ENCODE data around the gene F7. TPM values are rescaled to one million over a fixed set of nuclear protein-coding genes. Genes with fewer than 3 reads are reported as not detected.
"Not testable (repeated sequence)": the region's sequence is repeated elsewhere in the genome, so short reads cannot be mapped to it uniquely, and the experiment has no call there.

F7 gene
- total RNA-seq: under 1 TPM; 0.15 to 0.48 (median 0.33) TPM

DNA sequence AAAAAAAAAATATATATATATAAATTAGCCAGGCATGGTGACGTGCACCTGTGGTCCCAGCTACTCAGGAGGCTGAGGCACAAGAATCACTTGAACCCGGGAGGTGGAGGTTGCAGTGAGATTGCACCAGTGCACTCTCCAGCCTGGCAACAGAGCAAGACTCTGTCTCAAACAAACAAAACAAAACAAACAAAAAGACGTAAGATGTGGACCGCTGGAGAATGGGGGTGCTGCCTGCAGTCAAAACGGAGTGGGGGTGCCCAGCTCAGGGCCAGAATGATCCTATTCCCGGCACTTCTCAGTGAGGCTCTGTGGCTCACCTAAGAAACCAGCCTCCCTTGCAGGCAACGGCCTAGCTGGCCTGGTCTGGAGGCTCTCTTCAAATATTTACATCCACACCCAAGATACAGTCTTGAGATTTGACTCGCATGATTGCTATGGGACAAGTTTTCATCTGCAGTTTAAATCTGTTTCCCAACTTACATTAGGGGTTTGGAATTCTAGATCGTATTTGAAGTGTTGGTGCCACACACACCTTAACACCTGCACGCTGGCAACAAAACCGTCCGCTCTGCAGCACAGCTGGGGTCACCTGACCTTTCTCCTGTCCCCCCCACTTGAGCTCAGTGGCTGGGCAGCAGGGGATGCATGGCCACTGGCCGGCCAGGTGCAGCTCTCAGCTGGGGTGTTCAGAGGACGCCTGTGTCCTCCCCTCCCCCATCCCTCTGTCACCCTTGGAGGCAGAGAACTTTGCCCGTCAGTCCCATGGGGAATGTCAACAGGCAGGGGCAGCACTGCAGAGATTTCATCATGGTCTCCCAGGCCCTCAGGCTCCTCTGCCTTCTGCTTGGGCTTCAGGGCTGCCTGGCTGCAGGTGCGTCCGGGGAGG, at the start of gene F7:
TSS of gene F7 (plus strand) at position 760 of the 889 bp plus-strand sequence. CDS start at position 811, 51 bp downstream.
- Histone ChIP-seq H3K9me3 (no peaks in the 10 kb centered on the region), H3K36me3 (no peaks in the 10 kb centered on the region), H3K27me3 (peaks cover 8 to 29% of the 10 kb centered on the region in 2 donors), H3K27ac (peak within 1 kb of the TSS in 1 of 2 donors; percentile 7), H3K4me1 (peaks cover 0 to 4% of the 10 kb centered on the region in 2 donors), H3K4me3 (no peak within 1 kb of the TSS)
- DNase-seq (ENCODE audit: low spot score in 2 of 2): no peak
- TF ChIP-seq, protein P1, sequence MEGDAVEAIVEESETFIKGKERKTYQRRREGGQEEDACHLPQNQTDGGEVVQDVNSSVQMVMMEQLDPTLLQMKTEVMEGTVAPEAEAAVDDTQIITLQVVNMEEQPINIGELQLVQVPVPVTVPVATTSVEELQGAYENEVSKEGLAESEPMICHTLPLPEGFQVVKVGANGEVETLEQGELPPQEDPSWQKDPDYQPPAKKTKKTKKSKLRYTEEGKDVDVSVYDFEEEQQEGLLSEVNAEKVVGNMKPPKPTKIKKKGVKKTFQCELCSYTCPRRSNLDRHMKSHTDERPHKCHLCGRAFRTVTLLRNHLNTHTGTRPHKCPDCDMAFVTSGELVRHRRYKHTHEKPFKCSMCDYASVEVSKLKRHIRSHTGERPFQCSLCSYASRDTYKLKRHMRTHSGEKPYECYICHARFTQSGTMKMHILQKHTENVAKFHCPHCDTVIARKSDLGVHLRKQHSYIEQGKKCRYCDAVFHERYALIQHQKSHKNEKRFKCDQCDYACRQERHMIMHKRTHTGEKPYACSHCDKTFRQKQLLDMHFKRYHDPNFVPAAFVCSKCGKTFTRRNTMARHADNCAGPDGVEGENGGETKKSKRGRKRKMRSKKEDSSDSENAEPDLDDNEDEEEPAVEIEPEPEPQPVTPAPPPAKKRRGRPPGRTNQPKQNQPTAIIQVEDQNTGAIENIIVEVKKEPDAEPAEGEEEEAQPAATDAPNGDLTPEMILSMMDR (IDR thresholded peaks at IDR 0.05): no peak
- TF ChIP-seq POLR2A (IDR thresholded peaks at IDR 0.05) (no peak), POLR2AphosphoS5 (IDR thresholded peaks at IDR 0.05) (no peak)
- intact Hi-C loops (cut with DNase I; ENCODE audit: low total_unique reads): no loop called here

DNA sequence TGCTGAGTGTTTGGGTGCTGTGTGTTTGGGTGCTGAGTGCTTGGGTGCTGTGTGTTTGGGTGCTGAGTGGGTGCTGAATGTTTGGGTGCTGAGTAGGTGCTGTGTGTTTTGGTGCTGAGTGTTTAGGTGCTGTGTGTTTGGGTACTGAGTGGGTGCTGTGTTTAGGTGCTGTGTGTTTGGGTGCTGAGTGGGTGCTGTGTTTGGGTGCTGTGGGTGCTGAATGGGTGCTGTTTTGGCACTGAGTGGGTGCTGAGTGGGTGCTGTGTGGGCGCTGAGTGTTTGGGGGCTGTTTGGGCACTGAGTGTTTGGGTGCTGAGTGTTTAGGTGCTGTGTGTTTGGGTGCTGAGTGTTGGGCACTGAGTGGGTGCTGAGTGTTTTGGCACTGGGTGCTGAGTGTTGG, 48.5 kb upstream of the F7 start:
- DNase-seq (ENCODE audit: low spot score in 2 of 2): no peak
- Histone ChIP-seq H3K27me3 (no peaks in the 10 kb centered on the region), H3K4me3 (no peak overlapping the region), H3K9me3 (no peaks in the 10 kb centered on the region), H3K36me3 (no peaks in the 10 kb centered on the region), H3K27ac (no peak overlapping the region), H3K4me1 (no peaks in the 10 kb centered on the region)
- intact Hi-C loops (cut with DNase I; ENCODE audit: low total_unique reads): no loop called here
- TF ChIP-seq POLR2A (IDR thresholded peaks at IDR 0.05): no peak
- TF ChIP-seq, protein P1 (IDR thresholded peaks at IDR 0.05): no peak
- TF ChIP-seq POLR2AphosphoS5 (IDR thresholded peaks at IDR 0.05): no peak

DNA sequence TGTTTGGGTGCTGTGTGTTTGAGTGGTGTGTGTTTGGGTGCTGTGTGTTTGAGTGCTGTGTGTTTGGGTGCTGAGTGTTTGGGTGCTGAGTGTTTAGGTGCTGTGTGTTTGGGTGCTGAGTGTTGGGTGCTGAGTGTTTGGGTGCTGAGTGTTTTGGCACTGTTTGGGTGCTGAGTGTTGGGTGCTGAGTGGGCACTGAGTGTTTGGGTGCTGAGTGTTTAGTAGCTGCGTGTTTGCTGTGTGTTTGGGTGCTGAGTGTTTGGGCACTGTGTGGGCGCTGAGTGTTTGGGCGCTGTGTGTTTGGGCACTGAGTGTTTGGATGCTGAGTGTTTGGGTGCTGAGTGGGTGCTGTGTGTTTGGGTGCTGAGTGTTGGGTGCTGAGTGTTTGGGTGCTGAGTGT, 48.0 kb upstream of the F7 start:
- H3K9me3 ChIP-seq; H3K4me3 ChIP-seq; H3K27ac ChIP-seq; H3K4me1 ChIP-seq; H3K36me3 ChIP-seq; intact Hi-C loops (cut with DNase I; ENCODE audit: low total_unique reads); DNase-seq (ENCODE audit: low spot score in 2 of 2); H3K27me3 ChIP-seq: not testable (repeated sequence)

DNA sequence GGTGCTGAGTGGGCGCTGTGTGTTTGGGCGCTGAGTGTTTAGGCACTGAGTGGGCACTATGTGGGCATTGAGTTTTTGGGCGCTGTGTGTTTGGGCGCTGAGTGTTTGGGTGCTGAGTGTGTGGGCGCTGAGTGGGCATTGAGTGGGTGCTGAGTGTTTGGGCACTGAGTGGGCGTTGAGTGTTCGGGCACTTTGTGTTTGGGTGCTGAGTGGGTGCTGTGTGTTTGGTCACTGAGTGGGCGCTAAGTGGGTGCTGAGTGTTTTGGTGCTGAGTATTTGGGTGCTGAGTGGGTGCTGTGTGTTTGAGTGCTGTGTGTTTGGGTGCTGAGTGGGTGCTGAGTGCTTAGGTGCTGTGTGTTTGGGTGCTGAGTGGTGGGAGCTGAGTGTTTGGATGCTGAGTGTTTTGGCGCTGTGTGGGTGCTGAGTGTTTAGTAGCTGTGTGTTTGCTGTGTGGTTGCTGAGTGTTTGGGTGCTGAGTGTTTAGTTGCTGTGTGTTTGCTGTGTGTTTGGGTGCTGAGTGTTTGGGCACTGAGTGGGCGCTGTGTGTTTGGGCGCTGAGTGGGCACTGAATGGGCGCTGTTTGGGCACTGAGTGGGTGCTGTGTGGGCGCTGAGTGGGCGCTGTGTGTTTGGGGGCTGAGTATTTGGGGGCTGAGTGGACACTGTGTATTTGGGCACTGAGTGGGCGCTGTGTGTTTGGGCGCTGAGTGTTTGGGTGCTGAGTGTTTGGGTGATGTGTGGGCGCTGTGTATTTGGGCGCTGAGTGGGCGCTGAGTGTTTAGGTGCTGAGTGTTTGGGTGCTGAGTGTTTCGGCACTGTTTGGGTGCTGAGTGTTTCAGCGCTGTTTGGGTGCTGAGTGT, 47.2 kb upstream of the F7 start:
- intact Hi-C loops (cut with DNase I; ENCODE audit: low total_unique reads): no loop called here
- Histone ChIP-seq H3K4me3 (no peak overlapping the region), H3K27me3 (no peaks in the 10 kb centered on the region), H3K36me3 (no peaks in the 10 kb centered on the region), H3K9me3 (no peaks in the 10 kb centered on the region), H3K4me1 (no peaks in the 10 kb centered on the region), H3K27ac (no peak overlapping the region)
- no peak for DNase-seq (ENCODE audit: low spot score in 2 of 2)
- TF ChIP-seq, protein P1 (IDR thresholded peaks at IDR 0.05): no peak
- TF ChIP-seq POLR2AphosphoS5 (IDR thresholded peaks at IDR 0.05) (no peak), POLR2A (IDR thresholded peaks at IDR 0.05) (no peak)

DNA sequence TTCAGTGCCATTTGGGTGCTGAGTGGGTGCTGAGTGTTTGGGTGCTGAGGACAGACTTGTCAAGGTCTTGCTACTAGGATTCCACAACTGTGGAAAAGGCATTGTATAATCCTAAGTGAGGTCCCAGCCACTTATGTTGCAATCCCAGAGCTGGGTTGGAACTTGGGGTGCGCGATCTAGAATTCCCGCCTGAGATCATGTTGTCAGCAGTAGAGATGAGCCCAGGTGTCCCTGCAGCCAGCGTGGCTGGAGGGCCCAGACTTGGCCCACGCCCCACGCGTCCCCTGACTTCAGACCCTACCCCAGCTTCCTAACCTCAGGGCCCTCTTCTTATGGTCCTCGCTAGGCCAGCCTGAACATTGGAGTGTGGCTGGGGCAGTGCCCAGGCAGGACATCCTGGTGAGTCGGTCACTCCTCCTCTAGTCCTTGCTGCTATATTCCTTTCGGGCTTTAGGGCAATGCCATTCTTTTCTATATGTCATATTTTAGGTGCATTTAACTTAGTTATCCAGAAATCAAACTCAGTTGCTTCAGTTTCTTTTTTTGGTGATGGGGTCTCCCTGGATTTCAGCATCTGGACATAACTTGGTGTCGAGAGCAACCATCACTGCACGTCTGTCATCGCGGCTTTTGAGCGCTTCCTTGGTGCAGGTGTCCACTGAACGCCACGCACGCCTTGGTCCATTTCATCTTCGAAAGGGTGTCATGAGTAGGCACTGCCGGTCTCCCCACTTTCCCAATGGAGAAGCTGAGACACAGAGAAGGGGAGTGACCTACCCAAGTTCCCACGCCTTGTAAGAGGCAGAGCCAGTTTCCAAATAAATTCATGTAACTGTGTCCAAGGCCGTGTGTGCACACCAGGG, 46.4 kb upstream of the F7 start:
- Histone ChIP-seq H3K27me3 (no peaks in the 10 kb centered on the region), H3K27ac (no peak overlapping the region), H3K4me1 (no peaks in the 10 kb centered on the region), H3K9me3 (no peaks in the 10 kb centered on the region), H3K36me3 (no peaks in the 10 kb centered on the region), H3K4me3 (no peak overlapping the region)
- TF ChIP-seq, protein P1 (IDR thresholded peaks at IDR 0.05): no peak
- no peak for TF ChIP-seq POLR2A (IDR thresholded peaks at IDR 0.05)
- TF ChIP-seq POLR2AphosphoS5 (IDR thresholded peaks at IDR 0.05): no peak
- DNase-seq (ENCODE audit: low spot score in 2 of 2): no peak
- intact Hi-C loops (cut with DNase I; ENCODE audit: low total_unique reads): loop anchor here (1.0 kb wide), 1 partner anchor 76 kb away; no protein-coding TSS in a partner anchor
